Ovary (tissue), 9 donors: ENCODE measurements around the gene CC2D1A. TPM values are rescaled to one million over a fixed set of nuclear protein-coding genes. Genes with fewer than 3 reads are reported as not detected.

Experiments used
- DNase-seq, 5 donors: peaks; one replicate each; pipeline ENCODE4 v3.0.0-alpha.2; 2019 to 2020
- H3K27ac ChIP-seq, 2 donors: fragments of 200-600 bp; one replicate each; pipeline versions ENCODE4 v1.5.1 to v1.8.0; 2019 to 2022
- H3K27me3 ChIP-seq: fragments of 200-600 bp; one replicate; pipeline ENCODE4 v1.8.0; 2022
- H3K36me3 ChIP-seq: fragments of 200-600 bp; sonication (generic); one replicate; pipeline ENCODE4 v1.5.1; 2019
- H3K4me1 ChIP-seq: one replicate; pipeline ENCODE4 v1.8.1; 2013; ENCODE audit warnings: mild to moderate bottlenecking, moderate library complexity; ENCODE audit not compliant: insufficient read depth
- H3K4me3 ChIP-seq: fragments of 200-600 bp; sonication (generic); one replicate; pipeline ENCODE4 v1.5.1; 2017
- H3K9me3 ChIP-seq, 2 donors: fragments of 200-600 bp in 1 of 2; sonication (generic) in 1 of 2; one replicate each; pipeline versions ENCODE4 v1.5.1 to v1.8.1; 2013 to 2019; ENCODE audit warnings: mild to moderate bottlenecking in 1 of 2, moderate library complexity in 1 of 2
- CTCF ChIP-seq, 3 donors: fragments of 450-650 bp in 2 of 3; fragments of 200-600 bp in 1 of 3; IDR thresholded peaks; one replicate each; pipeline versions ENCODE4 v1.5.1 to v1.8.0; 2016 to 2022; ENCODE audit warnings: antibody characterized with exemption in 3 of 3, mild to moderate bottlenecking in 1 of 3
- EP300 ChIP-seq: sonication (generic); formaldehyde crosslinking; IDR thresholded peaks from one replicate; pipeline ENCODE4 v1.6.1; 2017; ENCODE audit warnings: antibody characterized with exemption
- POLR2A ChIP-seq: fragments of 450-650 bp; IDR thresholded peaks from one replicate; pipeline ENCODE4 v1.6.1; 2017; ENCODE audit warnings: antibody characterized with exemption, mild to moderate bottlenecking, moderate library complexity
- WGBS, 3 donors: extraction: QIAGEN DNeasy Blood & Tissue Kit in 1 of 3; methylation state at CpG; one replicate each; pipeline versions ENCODE4 v1.1.5 to v1.1.7; 2013 to 2017; 5-methylcytosine and 5-hydroxymethylcytosine counted together
- intact Hi-C, 4 donors: fragments of 100-400 bp; cut with DNase I; formaldehyde crosslinking; loops; one replicate each; pipeline versions ENCODE4 v1.11.0 to v1.15.1; 2022 to 2023
- polyA plus RNA-seq, 2 donors: library from polyadenylated mRNA; stranded (reverse); fragments of 200-250 nt in 1 of 2; fragments of 350-450 nt in 1 of 2; fragmentation: Illumina TruSeq in 1 of 2; extraction: RNeasy Lipid Tissue Mini Kit (QIAGEN cat#74804) in 1 of 2; gene quantifications; one replicate each; pipeline ENCODE4 v1.2.3, GENCODE V29; 2013 to 2014
- total RNA-seq, 7 donors: library from RNA; depleted of rRNA in 2 of 7; stranded (reverse); fragments of >200 nt in 2 of 7; fragmentation: NEBNext Ultra II Directional in 3 of 7; extraction: Animal tissue kit (Norgen Biotek cat#: 25700) in 3 of 7; gene quantifications; one replicate each; pipeline versions ENCODE4 v1.1.0 to v1.2.4, GENCODE V29; 2016 to 2023
- donor health status: DM: no; HTN: no; CAD: no; lungs with moderate emphysema.
- donor health status: DM: no; HTN: no; CAD: no.
- donor health status: Bipolar disorder and iron deficiency.
- donor health status: DM: yes; HTN: yes; CAD: no.
- donor health status: DM: no; HTN: no; CAD: no.
- donor health status: DM: yes; HTN: yes; CAD: no.

Gene CC2D1A
- total and polyA plus RNA-seq, 9 donors = 13.1 to 38.1 (median 29.6) TPM

GRCh38 chr19:13954185-13954584, 48.2 kb downstream of the CC2D1A start:
- Histone ChIP-seq H3K36me3 (no peaks in the 10 kb centered on the region), H3K4me3 (no peak overlapping the region), H3K9me3 (no peaks in the 10 kb centered on the region), H3K27ac (no peak overlapping the region), H3K27me3 (no peaks in the 10 kb centered on the region), H3K4me1 (peaks cover 4% of the 10 kb centered on the region)
- no peak for DNase-seq
- intact Hi-C loops = loop anchor here in 2 of 4 donors (5.0 kb wide), 2 partner anchors 53 to 957 kb away; partner anchors contain the start of genes NFIX (in 1 of the 2) and RFX1 (in 1 of the 2)
- 86 to 95% (median 91%) methylated on average over 15 of the region's 15 CpGs for WGBS, 3 donors
- TF ChIP-seq EP300 = no peak

- no peak overlapping the region for H3K27ac ChIP-seq
- intact Hi-C loops = no loop called here
- H3K4me1 ChIP-seq = peaks cover 4% of the 10 kb centered on the region
- no peaks in the 10 kb centered on the region for H3K36me3 ChIP-seq
- no peaks in the 10 kb centered on the region for H3K27me3 ChIP-seq
- TF ChIP-seq EP300 (no peak), POLR2A (no peak), CTCF (IDR thresholded peaks at IDR 0.05) (no peak)
- H3K4me3 ChIP-seq = no peak overlapping the region
- WGBS, 3 donors = 89 to 90% (median 89%) methylated on average over 41 to 42 of the region's 42 CpGs
- DNase-seq = peak in 2 of 5 donors; percentile 22 to 30
- no peaks in the 10 kb centered on the region for H3K9me3 ChIP-seq
Measured at GRCh38 chr19:13955662-13956364, 49.8 kb downstream of the CC2D1A start.

GRCh38 chr19:13956365-13956744, 50.4 kb downstream of the CC2D1A start:
- Histone ChIP-seq H3K4me1 (peaks cover 4% of the 10 kb centered on the region), H3K36me3 (no peaks in the 10 kb centered on the region), H3K27me3 (no peaks in the 10 kb centered on the region), H3K27ac (no peak overlapping the region), H3K4me3 (no peak overlapping the region), H3K9me3 (no peaks in the 10 kb centered on the region)
- DNase-seq = no peak
- 87 to 93% (median 89%) methylated on average over 16 of the region's 16 CpGs for WGBS, 3 donors
- TF ChIP-seq CTCF (IDR thresholded peaks at IDR 0.05) = no peak
- TF ChIP-seq EP300 = no peak
- TF ChIP-seq POLR2A = no peak
- intact Hi-C loops = no loop called here

- Histone ChIP-seq H3K36me3 (no peaks in the 10 kb centered on the region), H3K27me3 (no peaks in the 10 kb centered on the region), H3K4me1 (peaks cover 4% of the 10 kb centered on the region), H3K27ac (no peak overlapping the region), H3K9me3 (no peaks in the 10 kb centered on the region), H3K4me3 (no peak overlapping the region)
- no peak for DNase-seq
- WGBS, 3 donors = 81 to 87% (median 85%) methylated on average over 8 of the region's 8 CpGs
- TF ChIP-seq CTCF (IDR thresholded peaks at IDR 0.05) = no peak
- no peak for TF ChIP-seq EP300
- TF ChIP-seq POLR2A = no peak
- intact Hi-C loops = no loop called here
Measured at GRCh38 chr19:13957051-13957450, 51.0 kb downstream of the CC2D1A start.

GRCh38 chr19:13958043-13958442, 52.0 kb downstream of the CC2D1A start:
- Histone ChIP-seq H3K27me3 (no peaks in the 10 kb centered on the region), H3K27ac (no peak overlapping the region), H3K4me1 (peaks cover 4% of the 10 kb centered on the region), H3K4me3 (no peak overlapping the region), H3K36me3 (no peaks in the 10 kb centered on the region), H3K9me3 (no peaks in the 10 kb centered on the region)
- WGBS, 3 donors = 68 to 69% (median 69%) methylated on average over 12 of the region's 12 CpGs
- TF ChIP-seq EP300 (no peak), CTCF (IDR thresholded peaks at IDR 0.05) (no peak), POLR2A (no peak)
- intact Hi-C loops = no loop called here
- DNase-seq = no peak
